ENCODE results near the gene PABPN1L. TPM values are rescaled to one million over a fixed set of nuclear protein-coding genes. Genes with fewer than 3 reads are reported as not detected.

The PABPN1L gene
- total RNA-seq, 1 donor from 2014 or later, result 0.67 TPM

GRCh38 chr16:88901718-88902337, 35.4 kb upstream of the PABPN1L start:
- Mint-ChIP-seq H3K27me3 (no peaks in the 10 kb centered on the region), H3K4me3 (no peak overlapping the region), H3K27ac (no peak overlapping the region), H3K9me3 (no peaks in the 10 kb centered on the region), H3K4me1 (peaks cover 11% of the 10 kb centered on the region), H3K36me3 (ENCODE audit: low read depth) (peaks cover 34% of the 10 kb centered on the region)
- CTCF ChIA-PET, result no interaction called here
- POLR2A ChIA-PET, result no interaction called here
- no peak for DNase-seq
- no peak for ATAC-seq (ENCODE audit: low read depth)
- TF ChIP-seq CTCF (IDR thresholded peaks at IDR 0.05), result no peak
- intact Hi-C loops (cut with micrococcal nuclease), result no loop called here

GRCh38 chr16:88900662-88901052, 34.2 kb upstream of the PABPN1L start:
- DNase-seq (no peak), ATAC-seq (ENCODE audit: low read depth) (no peak)
- CTCF ChIA-PET, result no interaction called here
- Mint-ChIP-seq H3K4me1 (peaks cover 9% of the 10 kb centered on the region), H3K4me3 (no peak overlapping the region), H3K27ac (no peak overlapping the region), H3K36me3 (ENCODE audit: low read depth) (peaks cover 38% of the 10 kb centered on the region), H3K27me3 (no peaks in the 10 kb centered on the region), H3K9me3 (no peaks in the 10 kb centered on the region)
- intact Hi-C loops (cut with micrococcal nuclease), result no loop called here
- POLR2A ChIA-PET, result no interaction called here
- TF ChIP-seq CTCF (IDR thresholded peaks at IDR 0.05), result no peak

GRCh38 chr16:88899901-88900661, 33.6 kb upstream of the PABPN1L start:
- ATAC-seq (ENCODE audit: low read depth) (no peak), DNase-seq (no peak)
- ChIA-PET POLR2A (no interaction called here), CTCF (no interaction called here)
- H3K9me3 Mint-ChIP-seq, result no peaks in the 10 kb centered on the region
- H3K4me3 Mint-ChIP-seq, result no peak overlapping the region
- peaks cover 38% of the 10 kb centered on the region for H3K36me3 Mint-ChIP-seq (ENCODE audit: low read depth)
- H3K4me1 Mint-ChIP-seq, result peaks cover 11% of the 10 kb centered on the region
- intact Hi-C loops (cut with micrococcal nuclease), result no loop called here
- no peak overlapping the region for H3K27ac Mint-ChIP-seq
- no peak for TF ChIP-seq CTCF (IDR thresholded peaks at IDR 0.05)
- H3K27me3 Mint-ChIP-seq, result no peaks in the 10 kb centered on the region

GRCh38 chr16:88897696-88898425, 31.4 kb upstream of the PABPN1L start:
- DNase-seq, result no peak
- Mint-ChIP-seq H3K27me3 (no peaks in the 10 kb centered on the region), H3K27ac (no peak overlapping the region)

More at GRCh38 chr16:88897696-88898425, 31.4 kb upstream of the PABPN1L start:
- H3K9me3 Mint-ChIP-seq, result no peaks in the 10 kb centered on the region
- intact Hi-C loops (cut with micrococcal nuclease), result no loop called here
- ChIA-PET CTCF (no interaction called here), POLR2A (no interaction called here)
- ATAC-seq (ENCODE audit: low read depth), result no peak
- TF ChIP-seq CTCF (IDR thresholded peaks at IDR 0.05), result no peak
- peaks cover 13% of the 10 kb centered on the region for H3K4me1 Mint-ChIP-seq
- peaks cover 35% of the 10 kb centered on the region for H3K36me3 Mint-ChIP-seq (ENCODE audit: low read depth)
- no peak overlapping the region for H3K4me3 Mint-ChIP-seq
